ENCODE results near the gene EPB41.

The EPB41 gene

GRCh38 chr1:28891256-28891655, 23.1 kb upstream of the EPB41 start:
- DNase-seq (ENCODE audit: low read depth): no peak

GRCh38 chr1:28893403-28894102, 20.8 kb upstream of the EPB41 start:
- DNase-seq (ENCODE audit: low read depth): no peak

GRCh38 chr1:28894785-28895184, 19.6 kb upstream of the EPB41 start:
- no peak for DNase-seq (ENCODE audit: low read depth)

GRCh38 chr1:28895896-28896608, 18.3 kb upstream of the EPB41 start:
- DNase-seq (ENCODE audit: low read depth): no peak

GRCh38 chr1:28896609-28896986, 17.8 kb upstream of the EPB41 start:
- no peak for DNase-seq (ENCODE audit: low read depth)

- no peak for DNase-seq (ENCODE audit: low read depth)
These were observed 16.6 kb upstream of the EPB41 start for GRCh38 chr1:28897789-28898188.

- DNase-seq (ENCODE audit: low read depth): no peak
These were observed 15.9 kb upstream of the EPB41 start for GRCh38 chr1:28898405-28898881.

- no peak for DNase-seq (ENCODE audit: low read depth)
These were observed 15.1 kb upstream of the EPB41 start for GRCh38 chr1:28899267-28899666.

GRCh38 chr1:28900562-28900961, 13.8 kb upstream of the EPB41 start:
- no peak for DNase-seq (ENCODE audit: low read depth)

GRCh38 chr1:28902738-28903137, 11.6 kb upstream of the EPB41 start:
- no peak for DNase-seq (ENCODE audit: low read depth)

GRCh38 chr1:28905921-28906666, 8.3 kb upstream of the EPB41 start:
- DNase-seq (ENCODE audit: low read depth): no peak

GRCh38 chr1:28909198-28909597, 5.2 kb upstream of the EPB41 start:
- DNase-seq (ENCODE audit: low read depth): no peak

- DNase-seq (ENCODE audit: low read depth): no peak
These were observed 3.8 kb upstream of the EPB41 start for GRCh38 chr1:28910379-28911115.

GRCh38 chr1:28913786-28914227, 562 bp upstream of the EPB41 start:
- no peak for DNase-seq (ENCODE audit: low read depth)

GRCh38 chr1:28915031-28915895, 894 bp downstream of the EPB41 start:
- DNase-seq (ENCODE audit: low read depth): no peak

- DNase-seq (ENCODE audit: low read depth): no peak
These were observed 3.4 kb downstream of the EPB41 start for GRCh38 chr1:28917757-28918118.

GRCh38 chr1:28921286-28921869, 7.0 kb downstream of the EPB41 start:
- DNase-seq (ENCODE audit: low read depth): no peak

- no peak for DNase-seq (ENCODE audit: low read depth)
These were observed 11.1 kb downstream of the EPB41 start for GRCh38 chr1:28925350-28925891.

GRCh38 chr1:28926629-28927265, 12.4 kb downstream of the EPB41 start:
- DNase-seq (ENCODE audit: low read depth): no peak

- no peak for DNase-seq (ENCODE audit: low read depth)
These were observed 12.9 kb downstream of the EPB41 start for GRCh38 chr1:28927266-28927647.
